8988T (cell line): ENCODE data around the gene COL9A3.

ENCODE experiments used
- DNase-seq: peaks from one replicate; pipeline ENCODE4 v3.0.0; 2011

The COL9A3 gene

GRCh38 chr20:62812181-62812906 lies 4.5 kb upstream of the COL9A3 start:
- no peak for DNase-seq

- no peak for DNase-seq
These were observed 4.0 kb upstream of the COL9A3 start for GRCh38 chr20:62812907-62813200.

- no peak for DNase-seq
These were observed 3.3 kb upstream of the COL9A3 start for GRCh38 chr20:62813588-62813987.

- peak; percentile 65 for DNase-seq
These were observed 2.7 kb upstream of the COL9A3 start for GRCh38 chr20:62814060-62814708.

GRCh38 chr20:62814709-62815065 lies 2.2 kb upstream of the COL9A3 start:
- peak; percentile 47 for DNase-seq

GRCh38 chr20:62815066-62815991 lies 1.5 kb upstream of the COL9A3 start:
- DNase-seq = peak; percentile 99

GRCh38 chr20:62816031-62816883 lies 593 bp upstream of the COL9A3 start:
- DNase-seq = peak; percentile 88

GRCh38 chr20:62817975-62818591 lies 1.2 kb downstream of the COL9A3 start:
- peak; percentile 69 for DNase-seq

- DNase-seq = peak; percentile 96
These were observed 2.0 kb downstream of the COL9A3 start for GRCh38 chr20:62818592-62819493.

- peak; percentile 84 for DNase-seq
These were observed 2.8 kb downstream of the COL9A3 start for GRCh38 chr20:62819494-62820174.

- DNase-seq = peak; percentile 62
These were observed 3.5 kb downstream of the COL9A3 start for GRCh38 chr20:62820208-62820961.

GRCh38 chr20:62820962-62821725 lies 4.3 kb downstream of the COL9A3 start:
- peak; percentile 65 for DNase-seq

GRCh38 chr20:62821726-62822210 lies 4.9 kb downstream of the COL9A3 start:
- no peak for DNase-seq

- peak; percentile 74 for DNase-seq
These were observed 5.5 kb downstream of the COL9A3 start for GRCh38 chr20:62822239-62822787.

- peak; percentile 100 for DNase-seq
These were observed 6.2 kb downstream of the COL9A3 start for GRCh38 chr20:62822788-62823651.

GRCh38 chr20:62823688-62824475 lies 7.0 kb downstream of the COL9A3 start:
- DNase-seq = peak; percentile 65
